ENCODE results near the gene CCDC88B.
A peak's percentile ranks its signal among the peaks of the same experiment; 100 is the strongest.

CCDC88B gene

GRCh38 chr11:64331569-64332371 is 8.2 kb upstream of the CCDC88B start:
- Histone ChIP-seq H3K36me3 (no peaks in the 10 kb centered on the region), H3K4me3 (ENCODE audit: low read depth in 1 of 2, low read length in 1 of 2) (peak overlapping the region; percentile 32 to 61), H3K27me3 (no peaks in the 10 kb centered on the region), H3K27ac (peak overlapping the region; percentile 92), H3K9me3 (no peaks in the 10 kb centered on the region), H3K4me1 (ENCODE audit: control insufficient read depth in 1 of 2, insufficient read depth in 1 of 2, low read depth in 1 of 2, low read length in 1 of 2) (peaks cover 44 to 47% of the 10 kb centered on the region in 2 experiments)
- TF ChIP-seq CTCF (IDR thresholded peaks at IDR 0.05): peak; percentile 65

GRCh38 chr11:64333556-64333955 is 6.4 kb upstream of the CCDC88B start:
- Histone ChIP-seq H3K27ac (no peak overlapping the region), H3K9me3 (no peaks in the 10 kb centered on the region), H3K36me3 (no peaks in the 10 kb centered on the region), H3K4me1 (ENCODE audit: control insufficient read depth in 1 of 2, insufficient read depth in 1 of 2, low read depth in 1 of 2, low read length in 1 of 2) (peaks cover 59% of the 10 kb centered on the region in 2 experiments), H3K4me3 (ENCODE audit: low read depth in 1 of 2, low read length in 1 of 2) (no peak overlapping the region), H3K27me3 (no peaks in the 10 kb centered on the region)
- no peak for TF ChIP-seq CTCF (IDR thresholded peaks at IDR 0.05)

GRCh38 chr11:64334764-64335735 is 5.0 kb upstream of the CCDC88B start:
- Histone ChIP-seq H3K4me3 (ENCODE audit: low read depth in 1 of 2, low read length in 1 of 2) (peak overlapping the region; percentile 2 to 14), H3K36me3 (no peaks in the 10 kb centered on the region), H3K27ac (peak overlapping the region; percentile 74), H3K27me3 (no peaks in the 10 kb centered on the region), H3K4me1 (ENCODE audit: control insufficient read depth in 1 of 2, insufficient read depth in 1 of 2, low read depth in 1 of 2, low read length in 1 of 2) (peaks cover 74% of the 10 kb centered on the region in 2 experiments), H3K9me3 (no peaks in the 10 kb centered on the region)
- TF ChIP-seq CTCF (IDR thresholded peaks at IDR 0.05): no peak

- TF ChIP-seq CTCF (IDR thresholded peaks at IDR 0.05): no peak
- H3K27me3 ChIP-seq: no peaks in the 10 kb centered on the region
- peak overlapping the region; percentile 99 for H3K27ac ChIP-seq
- H3K36me3 ChIP-seq: peaks cover 8% of the 10 kb centered on the region
- no peaks in the 10 kb centered on the region for H3K9me3 ChIP-seq
- no peak overlapping the region for H3K4me3 ChIP-seq (ENCODE audit: low read depth in 1 of 2, low read length in 1 of 2)
- peaks cover 73 to 80% of the 10 kb centered on the region in 2 experiments for H3K4me1 ChIP-seq (ENCODE audit: control insufficient read depth in 1 of 2, insufficient read depth in 1 of 2, low read depth in 1 of 2, low read length in 1 of 2)
Measured at GRCh38 chr11:64337538-64338249, 2.3 kb upstream of the CCDC88B start.

GRCh38 chr11:64338716-64339115 is 1.3 kb upstream of the CCDC88B start:
- H3K27me3 ChIP-seq: no peaks in the 10 kb centered on the region
- no peaks in the 10 kb centered on the region for H3K9me3 ChIP-seq
- TF ChIP-seq CTCF (IDR thresholded peaks at IDR 0.05): no peak
- peak overlapping the region; percentile 99 for H3K27ac ChIP-seq
- H3K4me3 ChIP-seq (ENCODE audit: low read depth in 1 of 2, low read length in 1 of 2): peak overlapping the region; percentile 88 to 89
- peaks cover 77 to 80% of the 10 kb centered on the region in 2 experiments for H3K4me1 ChIP-seq (ENCODE audit: control insufficient read depth in 1 of 2, insufficient read depth in 1 of 2, low read depth in 1 of 2, low read length in 1 of 2)
- H3K36me3 ChIP-seq: peaks cover 17% of the 10 kb centered on the region
